K562 (cell line): ENCODE measurements around the gene ARHGEF40.

Source experiments
- EZH2 ChIP-seq: IDR thresholded peaks from 2 replicates; pipeline ENCODE4 v1.6.1; 2012; ENCODE audit warnings: low read depth, mild to moderate bottlenecking, inconsistent platforms, low read length, borderline replicate concordance
- RCOR1 ChIP-seq, 2 experiments: IDR thresholded peaks; 2 replicates each; pipeline ENCODE4 v1.6.1; 2012; ENCODE audit warnings: low read depth in 2 of 2, low read length in 2 of 2, borderline replicate concordance in 1 of 2, improper control_type of control experiment in 1 of 2
- ZNF121 ChIP-seq: sonication (generic); formaldehyde crosslinking; conservative IDR thresholded peaks from 2 replicates; pipeline ENCODE4 v1.8.0; 2022; ENCODE audit warnings: missing genetic modification reagents

DNA sequence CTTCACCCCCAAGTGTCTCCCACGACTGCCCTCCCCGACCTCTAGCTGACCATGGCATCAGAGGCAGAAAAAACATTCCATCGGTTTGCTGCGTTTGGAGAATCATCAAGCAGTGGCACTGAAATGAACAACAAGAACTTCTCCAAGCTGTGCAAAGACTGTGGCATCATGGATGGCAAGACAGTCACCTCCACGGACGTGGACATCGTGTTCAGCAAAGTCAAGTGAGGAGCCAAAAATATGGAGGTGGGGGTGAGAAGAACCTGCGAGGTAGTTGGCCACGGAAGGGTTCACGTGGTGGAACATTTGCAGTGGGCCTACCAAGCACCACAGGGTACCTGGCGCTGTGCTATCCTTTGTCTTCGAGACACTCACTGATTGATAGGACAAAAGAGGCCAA is 39.6 kb upstream of the ARHGEF40 start:
- TF ChIP-seq ZNF121 (CRISPR knock-in tag) (no peak), EZH2 (no peak), RCOR1 (IDR thresholded peaks at IDR 0.05; ENCODE audit: borderline replicate concordance in 1 of 2, low read depth in 2 of 2, low read length in 2 of 2) (no peak)
